Measurements from ENCODE around the gene FAM180B. TPM values are rescaled to one million over a fixed set of nuclear protein-coding genes. Genes with fewer than 3 reads are reported as not detected.

FAM180B gene
- total RNA-seq, 1 experiment from 2014 or later, result not detected

DNA sequence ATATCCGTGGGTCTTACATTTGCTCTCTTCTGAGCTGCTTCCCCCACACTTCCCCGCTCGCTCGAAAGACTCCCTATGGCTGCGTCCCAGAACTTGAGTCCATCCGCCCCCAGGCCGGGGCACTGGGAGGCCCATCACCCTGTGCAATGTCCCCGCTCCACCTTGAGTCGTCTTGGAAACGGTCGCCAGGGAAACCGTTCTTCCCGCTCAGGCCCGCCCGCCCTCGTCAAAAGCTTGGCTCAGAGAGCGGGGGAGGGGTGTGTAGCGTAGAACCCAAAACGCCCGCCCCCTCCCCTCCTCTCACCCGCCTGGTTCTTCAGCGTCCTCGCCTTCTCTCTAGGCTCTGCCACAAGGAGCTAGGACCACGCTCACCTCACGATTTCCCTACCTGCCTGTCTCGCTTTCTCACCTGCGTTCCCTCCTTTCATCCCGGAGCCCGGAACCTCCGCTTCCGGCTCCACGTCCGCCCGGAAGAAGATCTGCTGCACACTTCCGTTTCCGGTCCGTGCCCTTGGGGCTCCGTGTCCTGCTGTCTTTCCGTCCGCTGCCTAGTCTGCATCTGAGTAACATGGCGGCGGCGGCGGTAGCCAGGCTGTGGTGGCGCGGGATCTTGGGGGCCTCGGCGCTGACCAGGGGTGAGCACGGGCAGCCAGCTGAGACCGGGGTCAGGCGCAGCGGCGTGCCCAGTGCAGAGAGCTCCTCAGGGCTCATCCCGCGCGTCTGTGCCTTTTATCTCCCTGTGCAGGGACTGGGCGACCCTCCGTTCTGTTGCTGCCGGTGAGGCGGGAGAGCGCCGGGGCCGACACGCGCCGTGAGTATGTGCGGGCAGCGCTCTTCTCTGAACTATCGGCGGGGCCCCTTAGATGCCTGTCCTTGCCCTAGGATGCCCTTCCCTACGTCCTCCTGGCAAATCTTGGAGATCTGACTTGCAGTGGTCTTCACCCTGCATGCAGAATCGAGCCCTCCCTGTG is 7.7 kb upstream of the FAM180B start, which contains the start of the genes KBTBD4 and NDUFS3 (continued):
- no peak for TF ChIP-seq CEBPB (IDR thresholded peaks at IDR 0.05; ENCODE audit: low read depth)

DNA sequence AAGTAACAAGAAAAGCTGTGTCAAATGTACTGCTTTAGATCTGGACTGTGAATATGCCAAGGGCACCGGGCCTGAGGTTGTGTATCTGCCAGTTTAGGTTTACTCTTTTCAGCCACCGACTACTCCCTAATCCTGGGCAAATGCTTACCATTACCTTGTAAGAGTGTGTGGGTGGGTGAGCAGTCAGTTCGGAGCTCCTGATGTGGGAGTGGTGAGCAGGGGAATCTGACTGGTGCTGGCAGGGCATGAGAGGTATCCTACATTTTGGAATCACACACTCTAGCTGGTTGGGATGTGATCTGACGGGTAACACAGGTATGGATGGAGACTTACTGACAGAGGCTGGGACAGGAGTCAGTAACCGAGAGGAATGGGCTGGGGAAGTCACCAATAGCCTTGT is 2.6 kb upstream of the FAM180B start:
- ATAC-seq, result no peak
- CTCF ChIA-PET, result no interaction called here
- RAD21 ChIA-PET (ENCODE audit: low non-redundant PET in 1 of 2, low total read pairs in 2 of 2, uncharacterized antibody in 2 of 2, unreplicated experiment in 2 of 2), result no interaction called here
- peaks cover 22 to 38% of the 10 kb centered on the region in 2 experiments for H3K36me3 ChIP-seq (ENCODE audit: control insufficient read depth in 1 of 2, insufficient read depth in 2 of 2, low read length in 2 of 2)
- no peaks in the 10 kb centered on the region for H3K27me3 ChIP-seq (ENCODE audit: insufficient read depth, low read length)
- no peaks in the 10 kb centered on the region for H4K20me1 ChIP-seq (ENCODE audit: insufficient read depth)
- peaks cover 35% of the 10 kb centered on the region for H3K79me2 ChIP-seq (ENCODE audit: insufficient read depth, low read length)
- H3K9ac ChIP-seq (ENCODE audit: low read length), result no peak overlapping the region
- no peak overlapping the region for H2AFZ ChIP-seq (ENCODE audit: low read depth, low read length, poor library complexity, severe bottlenecking)
- no peaks in the 10 kb centered on the region for H3K9me2 ChIP-seq (ENCODE audit: insufficient read depth)
- no peaks in the 10 kb centered on the region for H3K9me3 ChIP-seq (ENCODE audit: control insufficient read depth in 1 of 2, insufficient read depth in 1 of 2, low read depth in 1 of 2, low read length in 2 of 2)
- BruUV-seq (replicated peaks), result no TSS peak
- no peak overlapping the region for H3K27ac ChIP-seq (ENCODE audit: low read depth, low read length)
- no peak overlapping the region for H3K4me3 ChIP-seq (replicated peaks in 1 of 2; ENCODE audit: low read depth in 1 of 2, low read length in 2 of 2)
- intact Hi-C loops (cut with micrococcal nuclease), result no loop called here
- POLR2A ChIA-PET, result no interaction called here
- DNase-seq (ENCODE audit: low read depth, low spot score), result no peak
- peaks cover 5 to 10% of the 10 kb centered on the region in 2 experiments; a peak in 2 of 4 replicates for H3K4me1 ChIP-seq (ENCODE audit: control insufficient read depth in 1 of 2, insufficient read depth in 2 of 2, low read length in 2 of 2)
- H3K4me2 ChIP-seq (ENCODE audit: low read length), result no peak overlapping the region
- TF ChIP-seq CBX3 (IDR thresholded peaks at IDR 0.05; ENCODE audit: low read depth) (no peak), ELF1 (IDR thresholded peaks at IDR 0.05; ENCODE audit: borderline replicate concordance, low read depth) (no peak), SRF (IDR thresholded peaks at IDR 0.05; ENCODE audit: low read depth) (no peak), RAD21 (IDR thresholded peaks at IDR 0.05; ENCODE audit: low read depth) (no peak), POLR2AphosphoS5 (IDR thresholded peaks at IDR 0.05; ENCODE audit: low read depth, low read length) (no peak)
- TF ChIP-seq, protein P1, sequence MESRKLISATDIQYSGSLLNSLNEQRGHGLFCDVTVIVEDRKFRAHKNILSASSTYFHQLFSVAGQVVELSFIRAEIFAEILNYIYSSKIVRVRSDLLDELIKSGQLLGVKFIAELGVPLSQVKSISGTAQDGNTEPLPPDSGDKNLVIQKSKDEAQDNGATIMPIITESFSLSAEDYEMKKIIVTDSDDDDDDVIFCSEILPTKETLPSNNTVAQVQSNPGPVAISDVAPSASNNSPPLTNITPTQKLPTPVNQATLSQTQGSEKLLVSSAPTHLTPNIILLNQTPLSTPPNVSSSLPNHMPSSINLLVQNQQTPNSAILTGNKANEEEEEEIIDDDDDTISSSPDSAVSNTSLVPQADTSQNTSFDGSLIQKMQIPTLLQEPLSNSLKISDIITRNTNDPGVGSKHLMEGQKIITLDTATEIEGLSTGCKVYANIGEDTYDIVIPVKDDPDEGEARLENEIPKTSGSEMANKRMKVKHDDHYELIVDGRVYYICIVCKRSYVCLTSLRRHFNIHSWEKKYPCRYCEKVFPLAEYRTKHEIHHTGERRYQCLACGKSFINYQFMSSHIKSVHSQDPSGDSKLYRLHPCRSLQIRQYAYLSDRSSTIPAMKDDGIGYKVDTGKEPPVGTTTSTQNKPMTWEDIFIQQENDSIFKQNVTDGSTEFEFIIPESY (IDR thresholded peaks at IDR 0.05; ENCODE audit: extremely low read depth, insufficient replicate concordance, low read length), result no peak
